Activated CD8-positive, alpha-beta memory T cell treated with anti-CD3 and anti-CD28 coated beads for 36 hours (primary cell): ENCODE data around the gene RAB22A. TPM values are rescaled to one million over a fixed set of nuclear protein-coding genes. Genes with fewer than 3 reads are reported as not detected.

Experiments
- CTCF ChIA-PET: fragments of 350-600 bp; sonication (Branson Sonifier 250); formaldehyde crosslinking; loops from one replicate; lab custom pipeline; 2021; ENCODE audit warnings: antibody characterized with exemption; lab: Charles Lee
- POLR2A ChIA-PET: fragments of 350-600 bp; sonication (Branson Sonifier 250); formaldehyde crosslinking; loops from one replicate; lab custom pipeline; 2021; ENCODE audit warnings: antibody characterized with exemption; lab: Charles Lee
- total RNA-seq, 2 experiments: library from RNA; stranded (reverse); gene quantifications; one replicate each; pipeline ENCODE4 v1.2.3, GENCODE V29; 2021

RAB22A gene
- total RNA-seq, 2 experiments from 2014 or later = 13.9 to 15.0 TPM

DNA sequence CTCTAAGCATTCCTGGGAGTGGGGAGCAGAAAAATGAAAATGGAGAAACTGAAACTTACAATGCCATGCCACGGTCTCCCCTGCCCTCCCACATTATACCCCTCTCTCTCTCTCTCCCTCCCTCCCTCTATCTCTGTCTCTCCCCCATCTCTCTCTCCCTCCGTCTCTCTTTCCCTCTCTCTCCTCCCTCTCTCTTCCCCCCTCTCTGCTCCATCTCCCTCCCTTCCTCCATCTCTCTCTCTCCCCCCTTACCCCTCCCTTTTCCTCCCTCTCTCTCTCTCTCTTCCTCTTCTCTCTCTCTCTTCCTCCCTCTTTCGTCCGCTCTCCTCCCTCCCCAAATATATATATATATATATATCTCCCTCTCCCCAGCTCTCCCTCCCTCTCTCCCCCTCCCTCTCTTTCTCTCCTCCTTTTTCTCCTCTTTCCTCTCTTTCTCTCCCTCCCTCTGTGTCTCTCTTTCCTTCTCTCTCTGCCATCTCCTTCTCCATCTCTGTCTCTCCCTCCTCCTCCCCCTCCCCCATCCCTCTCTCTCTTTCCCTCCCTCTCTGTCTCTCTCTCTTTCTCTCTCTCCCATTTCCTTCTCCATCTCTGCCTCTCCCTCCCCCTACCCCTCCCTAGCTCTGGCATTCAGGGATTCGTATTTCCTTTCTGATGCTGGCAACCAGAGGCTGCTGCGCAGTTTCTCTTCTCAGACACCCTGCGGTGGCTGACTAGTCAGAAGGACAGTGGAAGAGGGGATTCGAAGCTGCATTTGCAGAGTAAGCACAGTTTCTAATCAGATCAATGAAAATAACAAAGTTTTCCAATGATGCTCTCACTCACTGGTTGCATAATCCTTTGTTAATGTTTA is 65.6 kb downstream of the RAB22A start:
- CTCF ChIA-PET = no interaction called here
- POLR2A ChIA-PET = no interaction called here

DNA sequence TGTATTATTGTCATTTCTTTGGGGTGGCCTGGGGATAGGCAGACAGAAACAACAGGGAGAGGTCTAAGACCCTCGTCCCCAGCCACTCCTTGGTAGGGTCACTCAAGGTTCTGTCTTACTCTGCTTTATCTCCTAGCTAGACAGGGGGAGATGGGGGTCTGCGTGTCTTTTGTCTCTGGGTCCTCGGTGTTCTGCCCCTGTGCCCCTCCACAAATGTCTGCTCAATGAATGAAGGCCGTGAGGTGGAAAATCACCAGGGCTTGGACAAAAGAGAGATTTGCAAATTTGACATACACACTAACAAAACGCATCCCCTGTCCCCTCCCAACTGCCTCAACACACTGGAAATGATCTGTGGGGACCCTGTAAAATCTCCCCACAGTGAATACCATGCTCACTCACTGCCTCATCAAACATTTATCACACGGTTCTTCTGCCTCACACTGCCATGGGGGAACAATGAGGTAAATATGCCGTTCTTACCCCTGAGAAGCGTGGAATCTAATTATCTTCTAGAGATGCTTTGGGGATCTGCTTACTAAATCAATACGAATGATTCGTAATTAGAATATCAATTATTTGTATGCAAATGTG is 66.3 kb downstream of the RAB22A start:
- ChIA-PET CTCF (interaction anchor here (1.5 kb wide), 1 partner anchor 13 kb away, joined by 4 read pairs; the partner anchor contains the start of gene VAPB), POLR2A (no interaction called here)

DNA sequence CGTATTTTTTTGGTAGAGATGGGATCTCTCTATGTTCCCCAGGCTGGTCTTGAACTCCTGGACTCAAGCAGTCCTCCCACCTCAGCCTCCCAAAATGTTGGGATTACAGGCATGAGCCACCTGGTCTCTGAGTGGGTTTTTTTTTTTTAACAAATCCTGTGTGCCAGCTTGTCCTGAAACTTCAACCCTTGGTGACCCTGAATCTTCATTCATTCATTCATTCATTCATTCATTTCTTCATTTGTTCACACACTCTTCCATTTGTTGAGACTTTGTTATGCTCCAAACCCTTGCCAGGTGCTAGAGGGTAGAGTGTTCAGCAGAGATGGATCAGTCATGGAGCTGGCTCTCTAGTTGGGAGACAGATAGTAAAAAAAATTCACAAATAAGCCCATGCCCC is 67.5 kb downstream of the RAB22A start:
- ChIA-PET CTCF (interaction anchor here (0.7 to 1.5 kb wide), 2 partner anchors 10 to 12 kb away, joined by 3 to 4 read pairs; partner anchors contain the start of gene VAPB), POLR2A (no interaction called here)

DNA sequence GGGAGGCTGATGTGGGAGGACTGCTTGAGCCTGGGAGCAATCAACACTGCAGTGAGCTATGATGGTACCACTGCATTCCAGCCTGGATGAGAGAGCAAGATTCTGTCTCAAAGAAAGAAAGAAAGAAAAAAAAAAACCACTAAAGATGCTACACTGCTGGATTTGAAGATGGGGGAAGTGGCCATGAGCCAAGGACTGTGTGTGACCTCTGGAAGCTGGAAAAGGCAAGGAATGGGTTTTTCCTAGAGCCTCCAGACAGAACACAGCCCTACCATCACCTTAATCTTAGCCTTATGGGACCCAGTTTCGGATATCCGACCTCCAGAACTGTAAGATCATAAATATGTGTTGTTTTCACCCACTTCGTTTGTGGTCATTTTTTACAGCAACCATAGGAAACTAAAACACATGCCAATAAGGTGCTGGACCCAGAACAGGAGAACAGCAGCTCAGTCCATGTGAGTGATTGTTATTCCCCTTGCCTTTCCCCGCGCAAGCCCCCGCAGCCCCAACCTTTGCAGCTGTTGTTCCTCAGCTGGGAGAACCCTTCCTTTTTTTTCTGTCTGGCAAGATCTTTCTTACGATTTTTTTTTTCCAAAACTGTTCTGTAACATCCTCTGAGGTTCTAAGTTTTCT is 68.4 kb downstream of the RAB22A start:
- ChIA-PET POLR2A (interaction anchor here (0.5 kb wide), 1 partner anchor 437 kb away, joined by 4 read pairs; no protein-coding TSS in a partner anchor), CTCF (no interaction called here)

DNA sequence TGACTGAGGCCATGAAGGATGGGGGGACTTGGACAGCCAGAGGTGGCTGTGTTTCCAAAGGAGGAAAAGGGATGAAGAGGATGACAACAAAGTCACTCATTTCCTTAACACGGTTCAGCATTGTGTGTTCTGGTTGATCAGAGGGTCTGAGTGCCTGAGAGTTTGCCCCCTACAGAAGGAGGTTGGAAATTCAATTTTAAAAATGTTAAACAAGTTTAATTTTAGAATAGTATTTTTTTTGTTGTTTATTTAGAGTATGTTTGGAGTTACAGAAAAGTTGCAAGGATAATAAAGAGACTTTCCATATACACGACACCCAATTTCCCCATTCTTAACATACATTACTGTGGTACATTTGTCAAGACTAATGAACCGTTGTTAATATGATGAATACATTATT is 69.2 kb downstream of the RAB22A start:
- CTCF ChIA-PET = no interaction called here
- POLR2A ChIA-PET = interaction anchor here (0.5 kb wide), 1 partner anchor 436 kb away, joined by 4 read pairs; no protein-coding TSS in a partner anchor

DNA sequence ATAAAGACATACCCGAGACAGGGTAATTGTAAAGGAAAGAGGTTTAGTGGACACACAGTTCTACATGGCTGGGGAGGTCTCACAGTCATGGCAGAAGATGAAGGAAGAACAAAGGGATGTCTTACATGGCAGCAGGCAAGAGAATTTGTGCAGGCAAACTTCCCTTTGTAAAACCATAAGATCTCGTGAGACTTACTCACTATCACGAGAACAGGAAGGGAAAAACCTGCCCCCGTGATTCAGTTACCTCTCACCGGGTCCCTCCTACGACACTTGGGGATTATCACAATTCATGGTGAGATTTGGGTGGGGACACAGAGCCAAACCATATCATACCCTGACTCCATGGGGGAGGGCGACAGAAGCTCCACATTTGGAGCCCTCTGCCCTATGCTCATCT is 72.1 kb downstream of the RAB22A start:
- CTCF ChIA-PET = no interaction called here
- POLR2A ChIA-PET = no interaction called here

DNA sequence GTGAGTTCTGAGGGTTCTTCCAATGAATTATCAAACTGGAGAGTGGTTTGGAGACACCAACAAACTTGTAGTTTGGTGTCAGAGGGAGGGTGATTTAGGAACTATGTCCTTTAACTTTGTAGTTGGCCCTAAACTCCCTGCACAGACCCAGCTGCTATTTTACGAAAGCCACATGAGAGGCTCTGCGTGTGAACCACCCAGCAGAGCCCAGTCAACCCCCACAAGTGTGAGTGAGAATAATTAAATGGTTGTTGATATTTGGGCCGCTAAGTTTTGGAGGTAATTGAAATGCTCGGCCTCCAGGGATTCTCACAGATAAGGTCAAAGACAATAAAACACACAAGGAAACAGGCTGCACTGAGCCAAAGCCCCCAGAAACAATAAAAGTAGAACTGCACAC is 72.6 kb downstream of the RAB22A start:
- CTCF ChIA-PET = no interaction called here

DNA sequence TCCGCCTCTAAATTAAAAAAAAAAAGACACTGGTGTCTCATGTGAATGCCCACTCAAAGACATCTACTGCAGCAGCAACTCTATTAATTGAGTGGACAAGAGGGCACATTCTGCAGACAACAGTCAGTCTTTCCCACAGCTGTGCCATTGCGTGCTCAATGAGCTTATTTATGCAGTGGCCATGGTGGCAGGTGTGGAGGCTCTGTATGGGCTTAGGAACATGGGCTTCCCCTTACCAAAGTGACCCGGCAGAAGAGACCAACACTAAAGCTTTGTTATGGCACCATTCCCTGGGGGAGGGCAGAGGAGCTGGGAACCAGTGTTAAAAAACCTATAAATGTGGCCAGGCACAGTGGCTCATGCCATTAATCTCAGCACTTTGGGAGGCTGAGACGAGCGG is 75.3 kb downstream of the RAB22A start:
- CTCF ChIA-PET = no interaction called here
- POLR2A ChIA-PET = no interaction called here

More for the DNA sequence above, 72.6 kb downstream of the RAB22A start:
- POLR2A ChIA-PET = no interaction called here

DNA sequence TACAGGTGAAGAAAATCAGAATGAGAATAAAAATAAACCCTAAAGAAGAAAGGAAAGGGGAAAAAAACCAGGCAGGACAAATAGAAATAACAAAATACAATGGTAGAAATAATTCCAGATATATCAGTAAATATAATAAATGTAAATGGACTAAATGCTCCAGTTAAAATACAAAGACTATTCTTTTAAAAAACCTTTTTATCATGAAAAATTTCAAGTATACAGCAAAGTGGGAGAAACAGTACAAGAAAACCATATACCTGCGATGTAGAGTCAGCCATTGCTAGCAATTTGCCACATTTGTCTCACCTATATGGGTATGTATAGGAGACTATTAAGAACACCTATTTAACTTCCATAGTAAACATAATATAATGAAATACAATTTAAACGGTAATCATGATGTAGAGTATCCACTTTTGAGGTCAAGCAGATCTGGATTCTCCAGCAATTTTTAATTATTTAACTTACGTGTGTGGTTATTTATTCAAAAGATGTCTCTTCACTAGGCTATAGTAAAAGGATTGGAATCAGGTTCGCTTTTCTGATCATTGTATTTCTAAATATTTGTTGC is 78.6 kb downstream of the RAB22A start:
- ChIA-PET CTCF (interaction anchor here (1.1 to 1.2 kb wide), 2 partner anchors 11 to 31 kb away, joined by 3 to 4 read pairs; no protein-coding TSS in a partner anchor), POLR2A (interaction anchor here (0.7 to 1.6 kb wide), 4 partner anchors 10 to 1945 kb away, joined by 3 to 12 read pairs (median 6); partner anchors contain the start of gene STX16)

DNA sequence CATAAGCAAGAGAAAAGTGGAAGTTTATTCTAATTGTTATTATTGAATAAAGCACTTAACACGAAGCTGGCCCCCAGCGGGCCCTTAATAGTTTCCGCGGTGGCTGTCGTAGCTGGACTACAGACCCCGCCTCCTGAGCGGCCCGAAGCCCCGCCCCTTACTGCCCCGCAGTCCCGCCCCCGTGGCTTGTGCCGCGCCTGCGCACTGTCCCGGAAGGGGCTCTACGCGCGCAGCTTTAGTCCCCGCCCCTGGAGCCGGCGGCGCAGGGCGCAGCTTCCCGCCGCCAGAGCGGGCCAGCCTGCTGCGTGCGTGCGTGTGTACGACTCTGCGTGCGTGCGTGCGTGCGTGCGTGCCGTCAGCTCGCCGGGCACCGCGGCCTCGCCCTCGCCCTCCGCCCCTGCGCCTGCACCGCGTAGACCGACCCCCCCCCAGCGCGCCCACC is 79.4 kb downstream of the RAB22A start, which contains the start of gene VAPB:
VAPB (plus strand) TSS at position 348 of the 442 bp plus-strand sequence. CDS start 231 bp downstream, outside the sequence.
- POLR2A ChIA-PET = interaction anchor here (0.6 to 1.6 kb wide), 10 partner anchors 9 to 1946 kb away, joined by 3 to 12 read pairs (median 4); partner anchors contain the start of genes RAB22A and STX16

DNA sequence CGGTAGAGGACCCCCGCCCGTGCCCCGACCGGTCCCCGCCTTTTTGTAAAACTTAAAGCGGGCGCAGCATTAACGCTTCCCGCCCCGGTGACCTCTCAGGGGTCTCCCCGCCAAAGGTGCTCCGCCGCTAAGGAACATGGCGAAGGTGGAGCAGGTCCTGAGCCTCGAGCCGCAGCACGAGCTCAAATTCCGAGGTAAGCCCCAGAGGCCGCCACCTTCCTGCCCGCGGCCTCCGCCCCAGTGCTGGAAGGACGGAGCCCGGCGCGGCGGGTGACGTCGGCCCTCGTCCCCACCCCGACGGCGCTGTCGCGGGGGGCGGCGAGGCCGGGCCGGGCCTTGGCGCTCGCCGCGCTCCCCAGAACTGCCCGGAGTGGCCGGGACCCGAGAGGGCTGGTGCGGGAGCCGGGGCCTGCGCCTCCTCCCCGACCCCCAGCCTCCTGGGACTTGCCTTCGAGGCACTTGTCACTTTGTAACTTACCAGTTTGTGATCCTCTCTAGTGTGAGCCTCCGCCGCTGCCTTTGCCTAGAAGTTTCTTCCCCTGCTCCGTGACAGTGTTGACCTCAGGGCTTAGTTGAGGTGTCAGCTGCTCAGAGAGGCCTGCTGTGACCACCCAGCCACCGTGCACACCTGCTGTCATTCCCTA is 79.9 kb downstream of the RAB22A start:
- ChIA-PET POLR2A (interaction anchor here (0.6 to 1.6 kb wide), 7 partner anchors 17 to 262 kb away, joined by 3 to 12 read pairs (median 6); partner anchors contain the start of genes RAB22A and STX16), CTCF (interaction anchor here (0.9 to 1.3 kb wide), 3 partner anchors 8 to 155 kb away, joined by 3 to 4 read pairs (median 3); no protein-coding TSS in a partner anchor)

More for the DNA sequence above, 79.4 kb downstream of the RAB22A start, which contains the start of gene VAPB:
- CTCF ChIA-PET = interaction anchor here (0.9 to 1.3 kb wide), 4 partner anchors 8 to 155 kb away, joined by 3 to 4 read pairs (median 3); no protein-coding TSS in a partner anchor

DNA sequence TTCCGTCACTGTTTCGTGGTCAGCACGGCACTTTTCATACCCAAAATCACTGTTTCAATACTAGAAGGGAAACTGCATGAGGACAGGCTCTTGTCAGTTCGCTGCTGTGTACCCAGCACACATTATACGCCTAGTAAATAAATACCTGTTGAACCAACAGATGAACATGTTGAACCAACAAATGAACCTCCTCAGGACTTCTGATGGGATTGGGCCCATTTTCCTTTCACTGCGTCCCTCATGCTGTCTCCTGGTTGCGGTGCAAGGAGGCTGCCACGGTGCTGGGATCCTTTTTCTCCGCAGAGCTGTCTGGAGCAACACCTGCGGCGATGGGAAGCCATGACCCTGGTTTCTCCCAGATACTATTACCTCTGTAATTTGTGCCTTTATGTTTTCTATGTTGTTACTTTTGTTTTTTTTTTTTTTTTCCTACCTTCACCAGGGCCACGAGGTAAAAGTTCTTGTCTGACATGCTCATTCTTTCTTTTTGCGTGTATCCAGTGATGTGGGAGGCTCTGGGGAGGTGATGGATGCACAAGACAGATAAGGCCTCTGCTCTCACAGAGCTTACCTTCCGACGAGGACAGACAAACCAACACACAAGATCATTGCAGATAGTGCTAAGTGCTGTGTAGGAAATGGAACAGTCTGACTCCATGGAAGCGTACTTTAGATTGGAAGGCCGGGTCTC is 80.6 kb downstream of the RAB22A start:
- CTCF ChIA-PET = interaction anchor here (1.3 kb wide), 1 partner anchor 156 kb away, joined by 3 read pairs; no protein-coding TSS in a partner anchor

DNA sequence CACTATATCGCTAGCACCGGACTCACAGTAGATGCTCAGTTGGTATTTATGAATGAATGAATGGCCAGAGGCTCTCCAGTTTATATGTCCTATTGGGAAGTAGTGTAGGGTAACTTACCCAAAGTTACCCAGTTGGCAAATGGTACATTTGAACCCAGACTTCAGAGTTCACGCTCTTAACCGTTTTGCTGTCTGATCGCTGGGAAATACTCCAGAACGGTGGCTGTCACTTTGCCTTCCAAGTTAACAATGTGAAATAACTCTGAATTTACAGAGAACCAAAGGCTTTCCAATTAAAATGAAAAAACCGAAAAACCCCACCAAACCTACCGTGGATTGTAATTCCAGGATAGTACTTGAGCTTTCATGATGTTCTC is 81.1 kb downstream of the RAB22A start:
- ChIA-PET CTCF (no interaction called here), POLR2A (interaction anchor here (0.7 kb wide), 1 partner anchor 487 kb away, joined by 3 read pairs; no protein-coding TSS in a partner anchor)

More for the DNA sequence above, 80.6 kb downstream of the RAB22A start:
- POLR2A ChIA-PET = interaction anchor here (1.4 to 1.6 kb wide), 3 partner anchors 77 to 261 kb away, joined by 6 to 12 read pairs (median 7); partner anchors contain the start of genes RAB22A and STX16

DNA sequence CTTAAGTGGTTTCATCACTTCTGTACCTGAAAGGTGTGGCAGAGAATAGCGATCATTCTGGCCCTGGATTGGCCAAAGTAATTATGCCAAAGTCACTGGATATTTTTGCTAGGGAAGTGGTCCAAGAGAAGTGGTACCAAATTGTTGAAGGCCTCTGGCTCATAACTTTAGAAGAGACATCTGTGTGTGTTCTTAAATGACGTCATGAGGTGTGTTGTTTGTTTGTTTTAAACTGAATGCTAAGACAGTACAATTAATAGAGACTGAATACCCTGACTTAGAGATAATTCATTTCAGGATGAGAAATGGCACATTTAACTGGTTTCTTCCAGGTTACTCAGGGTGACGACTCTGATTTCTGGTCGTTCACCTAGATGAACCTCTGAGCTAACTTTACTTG is 82.8 kb downstream of the RAB22A start:
- CTCF ChIA-PET = no interaction called here
- POLR2A ChIA-PET = no interaction called here

DNA sequence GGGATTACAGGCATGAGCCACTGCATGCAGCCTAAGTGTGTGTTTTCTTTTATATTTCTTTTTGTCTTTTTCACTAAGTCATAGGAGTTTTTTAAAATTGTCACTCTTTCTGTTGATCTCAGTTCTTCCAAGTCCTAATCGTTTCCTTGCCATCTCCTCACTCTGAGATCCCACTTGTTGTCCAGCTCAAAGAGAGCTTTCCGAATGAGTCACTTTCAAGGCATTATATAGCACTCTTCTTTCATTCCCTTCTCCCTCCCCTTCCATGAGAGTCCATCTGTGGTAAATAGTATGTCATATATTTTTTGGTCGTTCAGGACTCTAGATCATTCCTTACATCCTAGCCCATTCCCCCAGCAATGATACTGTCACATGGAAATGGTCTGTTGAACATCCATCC is 83.8 kb downstream of the RAB22A start:
- CTCF ChIA-PET = no interaction called here
- POLR2A ChIA-PET = no interaction called here

DNA sequence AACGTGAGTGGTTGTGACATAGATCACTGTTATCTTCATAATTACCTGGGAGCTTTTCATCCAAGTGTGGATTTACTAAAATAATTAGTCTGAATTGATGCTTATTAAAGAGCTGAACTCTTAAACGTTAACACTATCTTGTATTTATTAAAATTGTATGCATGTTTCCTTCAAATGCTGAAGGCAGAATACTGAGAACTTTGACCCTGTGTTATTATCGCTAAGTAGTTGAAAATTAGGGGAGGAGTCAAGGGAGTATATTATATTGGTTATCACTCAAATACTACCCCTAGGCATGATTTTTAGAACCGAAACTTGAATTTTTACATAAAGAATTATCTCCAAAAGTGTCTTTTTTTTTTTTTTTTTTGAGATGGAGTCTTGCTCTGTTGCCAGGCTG is 85.3 kb downstream of the RAB22A start:
- POLR2A ChIA-PET = interaction anchor here (0.6 kb wide), 1 partner anchor 256 kb away, joined by 3 read pairs; no protein-coding TSS in a partner anchor
- CTCF ChIA-PET = no interaction called here

DNA sequence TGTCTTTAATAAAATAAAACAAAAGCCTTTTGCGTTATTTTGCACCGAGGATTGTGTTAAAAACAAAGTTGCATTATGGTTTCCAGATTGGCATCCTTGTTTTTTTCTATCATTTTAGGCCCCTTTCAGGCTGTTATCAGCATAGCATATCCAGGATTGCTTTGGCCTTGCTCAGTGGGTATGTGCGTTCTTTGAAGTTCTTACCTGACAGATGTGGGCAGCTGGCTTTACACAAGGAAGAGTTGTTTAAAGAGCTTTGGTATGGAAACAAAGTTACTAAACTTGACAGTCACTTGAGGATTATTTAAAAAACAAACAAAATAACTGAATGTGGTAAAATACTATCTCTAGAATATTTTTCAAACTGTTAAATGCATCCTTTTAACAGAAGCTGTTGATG is 86.1 kb downstream of the RAB22A start:
- ChIA-PET POLR2A (interaction anchor here (0.7 kb wide), 1 partner anchor 86 kb away, joined by 3 read pairs; no protein-coding TSS in a partner anchor), CTCF (interaction anchor here (1.5 kb wide), 1 partner anchor 9 kb away, joined by 4 read pairs; no protein-coding TSS in a partner anchor)
